AG08395 (cell line): Measurements from ENCODE around the gene TMEM171.

Source experiments
- DNase-seq: peaks from one replicate; pipeline ENCODE4 v3.0.0; 2012; ENCODE audit warnings: mixed read lengths, low spot score

TMEM171 gene

DNA sequence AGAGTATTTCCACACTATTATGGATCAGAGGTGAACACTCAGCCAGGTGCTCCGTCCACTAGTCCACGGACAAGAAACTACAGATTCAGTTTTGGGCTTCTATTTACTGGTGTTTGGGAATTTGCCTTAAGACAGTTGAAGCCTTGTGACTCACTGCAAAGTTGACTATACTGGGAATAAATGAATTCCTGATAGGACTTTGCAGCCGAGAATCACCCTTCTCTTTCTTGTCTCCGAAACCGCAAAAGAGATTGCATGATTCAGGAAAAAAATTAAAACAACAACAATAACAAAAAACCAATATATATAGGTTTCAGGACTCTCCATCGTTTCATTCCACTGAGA is 716 bp downstream of the TMEM171 start:
- no peak for DNase-seq

DNA sequence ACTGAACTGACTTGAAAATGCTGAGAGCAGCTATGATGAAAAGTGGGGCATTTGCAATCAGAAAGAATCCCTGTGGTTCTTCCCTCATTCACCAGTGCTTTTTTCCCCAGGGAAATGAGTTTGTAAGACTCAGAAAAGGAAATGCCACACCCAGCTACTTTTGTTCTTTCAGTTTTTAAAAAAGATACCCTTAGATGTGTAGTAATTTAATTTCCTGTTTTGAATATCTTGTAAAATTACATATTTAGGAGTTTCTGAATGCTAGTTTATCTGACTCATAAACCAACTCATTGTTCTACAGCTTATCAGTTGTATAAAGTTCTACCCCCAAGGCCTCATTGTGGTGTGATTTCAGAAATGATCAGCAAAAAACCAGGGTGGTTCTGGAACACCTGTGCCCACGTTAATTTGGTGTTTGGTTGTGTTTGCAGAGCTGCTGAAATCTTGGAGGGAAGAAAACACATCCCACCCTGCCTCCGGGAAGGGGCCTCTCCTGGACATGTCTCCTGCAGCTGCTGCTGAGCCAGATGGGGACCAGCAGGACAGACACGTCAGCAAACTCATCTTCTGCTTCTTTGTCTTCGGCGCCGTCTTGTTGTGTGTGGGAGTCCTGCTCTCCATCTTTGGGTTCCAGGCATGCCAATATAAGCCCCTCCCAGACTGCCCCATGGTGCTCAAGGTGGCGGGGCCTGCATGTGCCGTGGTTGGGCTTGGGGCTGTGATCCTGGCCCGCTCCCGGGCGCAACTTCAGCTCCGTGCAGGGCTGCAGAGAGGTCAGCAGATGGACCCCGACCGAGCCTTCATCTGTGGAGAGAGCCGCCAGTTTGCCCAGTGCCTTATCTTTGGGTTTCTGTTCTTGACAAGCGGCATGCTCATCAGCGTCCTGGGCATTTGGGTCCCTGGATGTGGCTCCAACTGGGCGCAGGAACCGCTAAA is 2.8 kb downstream of the TMEM171 start:
- peak; percentile 79 for DNase-seq

DNA sequence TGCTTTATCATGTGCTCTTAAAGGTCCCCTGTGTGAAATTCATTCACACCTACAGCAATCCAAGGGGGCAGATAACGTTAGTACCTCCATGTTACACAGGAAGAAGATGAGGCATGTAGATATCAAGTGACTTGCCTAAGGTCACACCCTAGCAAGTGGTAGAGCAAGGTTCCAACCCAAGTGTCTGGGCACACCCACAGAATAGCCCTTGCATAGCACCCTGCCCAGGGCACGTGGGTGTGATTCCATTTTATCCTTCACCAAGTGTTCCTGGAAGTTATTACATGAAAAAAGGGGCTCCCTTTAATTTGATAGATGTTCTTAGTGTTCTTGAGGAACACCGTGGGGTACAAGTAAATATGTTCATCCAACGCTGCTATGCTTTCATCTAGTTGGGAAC is 4.9 kb downstream of the TMEM171 start:
- no peak for DNase-seq

DNA sequence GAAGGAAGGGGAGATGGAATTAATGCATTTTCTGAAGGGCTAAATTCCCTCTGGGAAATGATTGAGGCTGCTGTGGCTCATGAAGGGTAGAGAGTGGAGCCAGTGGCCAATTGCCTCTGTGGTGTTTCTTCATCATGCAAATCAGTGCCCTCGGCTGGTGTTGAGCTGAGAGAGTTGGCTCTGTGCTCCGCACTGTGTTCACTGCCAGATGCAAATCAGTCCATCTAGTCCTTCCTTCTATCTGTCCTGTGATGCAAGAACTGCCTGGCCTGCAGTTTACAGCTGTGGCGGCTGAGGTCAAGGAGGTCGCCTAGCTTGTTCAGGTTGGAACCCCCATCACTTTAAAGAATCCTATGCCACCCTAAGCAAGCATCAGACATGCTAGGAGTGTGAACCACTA is 6.0 kb downstream of the TMEM171 start:
- no peak for DNase-seq

DNA sequence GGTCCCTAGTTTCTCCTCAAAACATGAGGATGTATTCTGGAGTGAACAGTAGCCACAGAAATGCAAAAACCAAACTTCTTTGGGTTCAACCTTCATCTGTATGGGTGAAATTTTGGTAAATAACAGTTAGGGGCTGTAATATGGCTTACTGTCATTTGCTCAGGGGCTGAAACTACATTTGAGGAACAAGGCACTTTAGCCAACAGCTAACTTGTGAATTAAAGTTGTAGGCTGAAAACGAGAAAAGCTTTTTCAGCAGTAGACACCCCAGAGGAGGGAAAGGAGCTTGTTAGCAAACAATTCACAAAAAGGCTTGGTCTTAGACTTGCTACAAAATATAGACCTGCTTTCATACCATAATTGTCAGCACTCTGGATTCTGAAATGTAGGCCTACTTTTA is 6.6 kb downstream of the TMEM171 start:
- no peak for DNase-seq

DNA sequence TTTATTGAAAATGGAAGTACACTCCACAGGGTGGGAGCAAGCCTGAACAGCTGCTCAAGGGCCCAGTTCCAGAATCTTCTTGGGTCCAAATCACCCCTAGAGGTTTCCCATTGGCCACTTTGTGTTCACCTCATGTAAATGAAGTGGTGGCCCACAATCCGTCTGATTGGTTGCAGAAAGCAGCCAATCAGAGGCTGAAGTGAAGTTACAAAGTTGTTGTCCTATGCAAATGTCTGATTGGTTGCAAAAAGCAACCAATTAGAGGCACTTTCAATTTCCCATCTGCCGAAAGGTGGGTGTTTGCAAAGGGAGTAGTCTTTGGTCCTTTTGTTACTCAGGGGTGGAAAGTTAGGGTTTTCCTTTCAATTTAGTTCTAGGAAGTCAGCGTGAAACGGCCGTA is 8.8 kb downstream of the TMEM171 start:
- DNase-seq, result no peak

DNA sequence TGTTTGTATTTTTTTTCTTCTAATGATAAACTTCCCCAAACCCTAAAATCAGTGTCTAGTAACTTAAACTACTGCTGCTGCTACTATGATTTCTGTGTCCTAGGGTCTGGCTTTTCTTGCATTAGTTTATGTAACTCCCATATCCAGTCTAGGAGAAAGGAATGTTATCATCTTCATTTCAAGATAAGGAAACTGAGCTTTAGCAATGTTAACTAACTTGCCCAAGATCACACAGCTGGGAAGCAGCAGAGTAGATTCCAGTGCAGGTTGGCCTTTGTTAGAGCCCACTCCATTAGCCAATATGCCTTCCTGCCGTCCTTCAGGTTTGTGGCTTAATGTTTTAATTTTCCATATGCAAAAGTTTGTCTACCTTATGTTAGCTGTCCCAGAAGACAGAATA is 10.4 kb downstream of the TMEM171 start:
- DNase-seq, result no peak

DNA sequence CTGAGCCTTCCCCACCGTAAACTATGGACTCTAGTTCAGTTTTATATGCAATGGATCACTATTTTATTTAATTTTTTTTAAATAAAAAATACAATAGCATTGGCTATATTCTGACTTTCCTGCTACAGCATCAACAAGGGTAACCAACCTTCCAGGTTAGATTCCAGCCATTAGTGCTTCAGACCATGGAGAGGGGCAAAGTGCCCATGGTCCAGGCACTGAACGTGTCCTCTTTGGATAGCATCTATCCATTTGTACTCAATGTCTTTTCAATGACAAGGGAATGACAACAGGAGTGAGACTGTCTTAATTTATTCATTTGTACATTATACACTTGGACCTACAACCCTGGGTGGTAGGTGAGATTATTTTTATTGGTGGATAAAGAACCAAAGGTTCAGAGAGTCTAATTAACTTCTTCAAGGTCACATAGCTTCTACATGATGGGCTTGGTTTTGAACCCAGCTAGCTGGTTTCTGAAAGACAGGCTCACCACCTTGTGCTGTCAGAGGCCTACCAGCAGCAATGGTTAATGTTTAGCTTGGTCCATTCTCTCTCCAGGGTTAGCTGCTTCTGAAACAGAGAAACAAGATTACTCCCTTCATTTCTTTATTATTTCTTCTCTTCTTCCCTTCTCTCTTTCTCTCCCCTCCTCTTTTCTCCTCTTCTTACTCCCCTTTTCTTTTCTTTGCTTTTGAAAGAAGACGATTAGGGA is 11.5 kb downstream of the TMEM171 start:
- no peak for DNase-seq

DNA sequence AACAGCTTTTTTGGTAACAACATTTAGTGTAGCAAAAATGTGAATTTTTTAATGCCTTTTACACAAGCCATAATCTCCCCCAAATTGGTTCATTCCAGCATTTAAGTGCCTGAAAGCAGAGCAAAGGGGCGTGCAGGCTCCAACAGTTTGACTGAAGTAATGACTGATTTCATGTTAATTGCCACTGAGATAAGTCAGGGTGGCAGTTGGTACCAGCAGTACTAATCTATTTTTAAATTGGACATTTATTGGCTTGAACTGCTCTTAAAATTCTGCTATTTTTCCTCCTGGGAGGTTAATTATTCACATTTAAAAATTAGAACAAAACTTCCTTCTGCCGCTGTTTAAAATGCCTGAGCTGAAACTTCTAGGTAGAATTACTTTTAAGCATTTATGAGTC is 12.4 kb downstream of the TMEM171 start:
- DNase-seq, result no peak

DNA sequence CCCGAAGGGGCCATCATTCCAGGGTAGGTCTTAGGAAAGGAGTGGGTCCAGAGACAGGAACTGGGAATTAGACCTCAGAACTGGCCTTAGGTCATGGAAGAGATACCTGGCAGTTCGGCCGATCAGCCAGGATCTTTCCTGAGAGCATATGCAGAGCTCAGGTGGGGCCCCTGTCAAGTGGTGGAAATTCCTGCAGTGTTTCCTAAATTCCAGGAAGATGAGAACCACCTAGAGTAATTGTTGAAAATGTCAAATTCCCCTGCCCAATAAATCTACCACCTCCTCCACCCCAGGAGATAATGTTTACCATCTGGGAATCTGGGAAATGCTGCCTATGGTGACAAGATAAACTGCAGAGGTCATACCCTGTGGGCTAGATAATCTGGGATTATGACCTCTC is 14.6 kb downstream of the TMEM171 start:
- DNase-seq, result no peak

DNA sequence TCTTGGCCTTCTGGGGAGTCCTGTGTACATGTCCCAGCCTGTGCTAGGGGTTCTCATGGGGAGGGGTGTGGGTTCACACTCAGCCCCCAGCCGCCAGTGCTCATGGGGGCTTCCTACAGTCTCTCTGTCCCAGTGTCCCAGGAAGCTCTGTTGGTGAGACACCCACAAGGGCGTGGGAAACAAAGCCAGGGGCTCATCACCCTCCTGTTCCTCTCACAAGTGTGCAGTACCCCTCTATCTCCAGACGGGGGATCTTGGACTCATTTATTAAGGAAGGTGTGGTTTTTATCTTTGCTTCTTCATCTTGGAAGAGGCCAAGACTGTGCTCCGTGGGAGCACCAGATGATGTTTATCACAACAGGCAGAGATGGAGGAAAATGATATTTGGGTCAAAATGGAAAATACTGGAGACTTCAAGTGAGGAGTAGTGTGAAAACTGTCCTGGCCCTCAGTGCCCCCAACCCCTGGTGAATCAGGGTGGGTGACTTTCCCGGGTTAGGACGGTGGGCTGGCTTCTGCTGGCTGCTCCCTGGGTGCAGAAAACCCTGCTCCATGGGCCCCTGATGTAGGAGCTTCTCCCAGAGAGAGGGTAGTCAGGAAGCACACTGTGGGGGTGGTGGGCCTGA is 15.2 kb downstream of the TMEM171 start:
- DNase-seq, result peak; percentile 51

DNA sequence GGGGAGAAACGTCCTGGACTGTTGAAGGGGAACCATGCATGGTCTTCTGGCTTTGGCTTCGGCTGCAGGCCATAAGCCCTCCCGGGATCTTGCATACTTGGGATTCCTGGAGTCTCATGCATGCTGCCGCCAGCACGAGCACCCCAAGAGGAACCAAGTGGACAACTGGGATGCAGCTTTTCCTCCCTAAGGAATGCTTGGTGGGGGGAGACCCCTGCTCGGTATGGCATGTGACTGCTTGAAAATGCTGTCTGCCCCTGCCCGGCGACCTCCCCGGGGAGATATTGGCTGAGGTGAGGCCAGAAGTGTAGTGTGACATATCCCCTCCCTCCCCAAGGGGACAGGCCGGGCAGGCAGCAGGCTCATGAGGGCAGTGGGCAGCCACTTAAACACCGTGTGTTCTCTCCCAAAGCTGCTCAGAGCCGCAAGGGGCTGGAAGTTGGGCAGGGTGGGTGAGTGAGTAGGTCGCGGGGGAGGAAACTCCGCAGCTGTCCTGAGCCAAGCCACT is 15.7 kb downstream of the TMEM171 start:
- no peak for DNase-seq

DNA sequence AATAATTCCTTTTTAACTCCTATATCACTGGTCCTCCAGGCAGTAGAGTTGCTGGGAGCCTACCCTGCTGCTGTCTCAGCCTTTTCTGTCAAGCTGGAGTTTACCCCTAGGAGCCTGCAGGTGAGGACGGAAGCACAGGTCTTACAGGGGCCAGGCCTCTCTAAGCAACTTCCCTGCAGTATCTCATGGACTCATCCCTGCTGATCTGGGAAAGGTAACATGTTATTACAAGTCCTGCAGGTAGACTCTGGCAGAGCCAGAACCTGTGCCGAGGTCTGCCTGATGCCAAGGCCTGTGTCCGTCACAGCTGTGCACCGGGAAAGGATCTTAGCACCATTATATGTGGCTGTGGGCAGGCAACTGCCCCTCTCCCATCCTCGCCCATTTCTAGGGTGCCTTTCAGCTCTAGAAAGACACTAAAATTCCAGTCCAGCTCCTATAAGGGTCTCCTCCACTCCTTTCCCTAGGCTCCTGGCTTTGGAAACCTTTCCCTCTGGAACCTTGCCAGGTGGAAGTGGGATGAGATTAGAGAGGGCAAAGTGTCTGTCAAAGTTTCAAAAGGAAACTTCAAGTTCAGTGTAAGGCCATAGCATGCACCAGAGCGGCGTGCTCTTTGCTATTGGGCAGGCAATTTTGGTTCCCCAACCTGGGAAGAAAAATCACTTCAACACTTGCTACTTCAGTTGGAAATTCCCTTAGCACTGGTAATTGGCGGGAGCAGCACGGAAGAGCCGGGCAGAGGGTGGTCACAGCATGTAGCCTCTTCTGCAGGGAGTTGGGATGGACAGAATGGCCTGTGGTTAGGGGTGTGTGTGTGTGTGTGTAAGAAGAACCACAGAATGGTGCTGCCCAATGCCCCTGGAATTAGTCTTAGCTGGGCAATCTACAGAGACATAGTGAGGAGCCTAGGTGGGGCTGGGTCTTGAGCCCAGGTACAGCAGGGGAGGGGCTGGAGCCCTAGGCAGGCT is 17.5 kb downstream of the TMEM171 start:
- DNase-seq, result no peak

DNA sequence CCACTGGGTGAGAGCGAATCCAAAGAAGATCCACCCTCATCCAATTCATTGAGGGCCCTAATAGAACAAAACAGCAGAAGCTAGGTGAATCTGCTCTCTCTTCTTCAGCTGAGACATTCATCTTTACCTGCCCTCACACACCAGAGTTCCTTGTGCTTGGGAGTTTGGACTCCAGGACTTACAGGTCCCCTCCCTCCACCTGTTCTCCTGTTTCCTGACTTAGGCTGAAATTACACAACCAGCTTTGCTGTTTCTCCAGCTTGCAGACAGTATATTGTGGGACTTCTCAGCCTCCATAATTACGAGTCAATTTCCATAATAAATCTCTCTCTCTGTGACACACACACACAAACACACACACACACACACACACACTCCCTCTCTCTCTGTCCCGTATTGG is 19.1 kb downstream of the TMEM171 start:
- DNase-seq, result no peak

DNA sequence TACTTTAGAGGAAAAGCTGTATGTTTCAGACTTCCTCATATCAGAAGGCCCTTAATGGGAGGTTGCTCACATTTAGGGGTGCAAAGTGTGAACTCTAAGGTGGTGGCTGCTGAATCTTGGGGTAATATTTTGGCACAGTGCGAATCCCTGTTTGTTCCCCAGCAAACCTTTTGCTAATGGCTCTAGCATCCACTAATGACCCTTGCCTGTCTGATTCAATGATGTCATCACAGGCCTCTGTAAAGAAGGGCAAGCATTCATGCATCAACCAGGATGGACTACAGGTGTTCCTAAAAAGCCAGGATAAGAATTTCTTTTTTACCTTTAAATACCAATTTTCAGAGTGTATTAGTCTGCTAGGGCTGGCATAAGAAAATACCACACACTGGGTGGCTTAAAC is 20.4 kb downstream of the TMEM171 start:
- no peak for DNase-seq

DNA sequence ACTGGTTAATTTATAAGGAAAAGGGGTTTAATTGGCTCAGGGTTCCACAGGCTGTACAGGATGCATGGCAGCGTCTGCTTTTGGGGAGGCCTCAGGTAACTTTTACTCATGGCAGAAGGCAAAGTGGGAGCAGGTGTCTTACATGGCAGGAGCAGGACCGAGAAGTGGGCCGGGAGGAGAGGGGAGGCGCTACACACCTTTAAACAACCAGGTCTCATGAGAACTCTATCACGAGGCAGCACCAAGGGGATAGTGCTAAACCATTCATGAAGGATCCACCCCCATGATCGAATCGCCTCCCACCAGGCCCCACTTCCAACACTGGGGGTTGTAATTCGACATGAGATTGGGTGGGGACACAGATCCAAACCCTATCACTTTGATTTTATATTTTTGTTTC is 21.7 kb downstream of the TMEM171 start:
- DNase-seq, result no peak

DNA sequence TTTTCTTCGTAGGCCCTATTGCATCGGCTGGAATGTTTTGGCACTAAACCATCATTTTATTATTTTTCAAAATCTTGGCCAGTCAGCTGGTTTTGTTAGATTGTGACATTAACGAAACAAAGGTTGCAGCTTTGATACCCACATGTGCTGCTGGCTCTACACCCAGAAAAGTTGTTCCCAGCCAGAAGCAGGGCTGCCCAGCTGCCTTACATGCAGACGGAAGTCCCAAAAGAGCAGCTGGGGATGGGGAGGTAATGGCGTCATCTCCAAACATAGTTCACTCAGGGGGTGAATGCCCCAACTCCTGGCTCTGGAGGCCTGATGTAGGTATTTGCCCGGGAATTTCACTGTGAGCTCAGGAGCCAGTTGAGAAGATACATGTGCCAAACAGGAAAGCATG is 23.3 kb downstream of the TMEM171 start:
- DNase-seq, result no peak

DNA sequence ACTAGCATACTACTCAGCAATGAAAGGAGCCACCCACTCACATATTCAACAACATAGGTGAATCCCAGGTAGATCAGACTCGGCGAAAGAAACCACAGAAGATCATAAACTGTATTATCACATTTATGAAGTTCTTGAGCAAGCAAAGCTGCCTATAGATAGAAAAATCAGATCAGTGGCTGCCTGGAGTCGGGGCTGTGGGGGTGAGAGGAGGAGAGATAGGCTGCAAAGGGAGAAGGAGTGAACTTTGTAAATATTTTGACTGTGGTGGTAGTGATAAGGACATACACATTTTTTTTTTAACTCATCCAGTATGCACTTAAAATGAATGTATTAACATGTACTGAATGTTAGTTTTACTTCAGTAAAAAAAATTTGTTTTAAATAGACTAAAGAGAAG is 29.2 kb downstream of the TMEM171 start:
- DNase-seq, result no peak

DNA sequence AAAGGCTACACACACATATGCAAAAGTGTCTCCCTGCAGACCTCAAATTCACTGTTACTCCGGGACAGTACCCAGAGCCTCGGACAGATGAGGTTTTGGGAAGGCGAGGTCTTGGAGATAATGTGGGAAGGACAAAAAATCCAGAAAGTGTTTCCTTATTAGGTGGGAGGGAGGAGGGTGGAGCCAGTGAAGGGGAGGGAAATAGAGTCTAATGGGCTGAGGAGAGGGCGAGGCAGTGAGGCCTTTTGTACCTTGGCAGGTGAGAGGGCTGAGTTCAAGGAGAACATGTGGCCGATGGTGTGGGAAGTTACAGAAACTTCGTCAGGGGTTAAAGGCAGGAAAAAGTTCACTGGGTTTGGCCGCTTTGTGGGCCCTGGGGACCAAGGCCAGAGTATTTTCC is 30.5 kb downstream of the TMEM171 start:
- DNase-seq, result no peak

DNA sequence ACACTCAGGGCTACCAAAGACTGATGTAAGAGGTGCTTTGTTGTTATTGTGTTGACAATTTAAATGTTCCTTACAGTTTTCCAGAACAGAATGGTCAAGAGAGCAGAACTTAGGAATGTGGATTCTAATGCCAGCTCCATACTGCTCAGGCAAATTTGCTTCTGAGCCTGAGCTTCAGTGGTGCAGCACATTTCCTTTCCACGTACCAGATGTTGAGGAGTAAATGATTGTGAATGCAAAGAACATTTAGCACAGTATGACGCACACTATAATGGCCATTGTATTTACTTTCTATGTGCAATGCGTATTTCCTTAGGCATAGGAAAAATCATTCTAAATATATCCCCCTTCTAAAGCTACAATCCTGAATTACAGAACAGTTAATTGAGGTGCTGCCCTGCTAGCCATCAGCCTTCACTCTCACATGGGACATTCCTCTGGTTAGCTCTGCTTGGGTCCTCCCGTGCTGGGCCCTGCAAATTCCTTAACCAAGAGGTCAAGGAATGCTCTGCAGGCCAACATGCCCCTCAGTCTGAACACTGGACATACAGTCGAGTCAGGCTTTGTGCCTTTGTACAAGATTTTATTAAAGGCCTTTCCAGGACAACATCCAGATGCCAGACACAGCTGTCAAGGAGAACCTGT is 31.5 kb downstream of the TMEM171 start:
- DNase-seq, result no peak
